IMR-90 (cell line): ENCODE measurements around the gene NR4A3. TPM values are rescaled to one million over a fixed set of nuclear protein-coding genes. Genes with fewer than 3 reads are reported as not detected.

Experiments used
- ELK1 ChIP-seq: fragments of 150-350 bp; IDR thresholded peaks from 2 replicates; pipeline ENCODE4 v1.6.1; 2016; ENCODE audit warnings: low read depth, mild to moderate bottlenecking, low read length, moderate library complexity, borderline replicate concordance
- FOS ChIP-seq: fragments of 150-350 bp; IDR thresholded peaks from 2 replicates; pipeline ENCODE4 v1.6.1; 2016; ENCODE audit warnings: low read depth, low read length
- polyA plus RNA-seq, 3 experiments: library from polyadenylated mRNA; depleted of rRNA; stranded (reverse); fragments of >200 nt; gene quantifications; 2 replicates each; pipeline ENCODE4 v1.2.3, GENCODE V29; 2012; ENCODE audit warnings: low replicate concordance in 1 of 3
- total RNA-seq: library from RNA; depleted of rRNA; stranded (reverse); fragments of >200 nt; gene quantifications from 2 replicates; pipeline ENCODE4 v1.2.3, GENCODE V29; 2012

NR4A3 gene
- total and polyA plus RNA-seq, 2 of the 4 experiments (the other 2 are of a cell fraction) = 0.27 to 0.54 TPM

- no peak for TF ChIP-seq ELK1
- no peak for TF ChIP-seq FOS
These were observed 845 bp upstream of the NR4A3 start (continued) for GRCh38 chr9:99820685-99821395.
